Measurements from ENCODE around the gene SEMA3E. TPM values are rescaled to one million over a fixed set of nuclear protein-coding genes. Genes with fewer than 3 reads are reported as not detected.
A peak's percentile ranks its signal among the peaks of the same experiment; 100 is the strongest.

The SEMA3E gene
- polyA plus RNA-seq (2011; rRNA removed) (0.02 and 0.06 TPM in 2 replicates), polyA minus RNA-seq (2011; rRNA and poly(A)+ RNA removed) (0.18 TPM in 1 of 2 replicates, not detected in the other)

DNA sequence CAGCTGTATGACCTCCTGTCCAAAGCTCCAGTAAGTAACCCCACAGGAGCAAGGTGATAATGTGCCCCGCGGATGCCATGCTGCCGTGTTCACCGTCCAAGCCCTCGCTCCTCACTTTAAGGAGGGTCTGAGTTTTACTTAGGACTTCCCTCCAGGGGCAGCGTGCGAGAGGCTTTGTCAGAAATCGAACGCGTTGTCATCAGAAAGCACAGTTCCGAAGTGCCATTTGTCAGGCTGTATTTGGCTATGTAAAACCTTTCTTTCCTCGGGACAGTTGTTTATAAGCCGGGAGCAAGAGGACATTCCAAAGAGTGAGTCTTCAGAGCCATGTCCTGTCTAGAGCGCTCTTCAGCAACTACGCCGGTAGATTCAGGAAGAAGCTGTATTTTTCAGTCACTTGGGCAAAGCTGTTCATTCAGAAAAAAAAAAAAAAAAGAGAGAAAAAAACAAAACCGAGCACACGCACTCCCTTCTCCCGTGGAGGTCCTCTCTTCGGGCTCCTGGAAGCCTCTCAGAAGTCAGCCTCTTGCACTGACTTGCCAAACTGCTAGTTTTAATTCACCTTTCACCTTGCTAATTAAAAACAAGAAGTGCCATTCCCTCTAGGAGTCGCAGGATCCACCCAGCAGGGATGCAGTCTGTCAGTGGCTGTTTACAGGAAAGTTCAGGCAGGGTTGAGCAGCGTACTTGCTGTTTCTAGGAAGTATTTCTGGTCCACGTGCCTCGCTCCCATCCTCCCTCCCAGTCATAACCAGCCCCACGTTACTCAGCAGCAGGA is at the start of gene SEMA3E:
Gene SEMA3E (minus strand): TSS at position 676 of the 778 bp plus-strand sequence.
- Histone ChIP-seq H3K27ac (ENCODE audit: low read depth, low read length) (no peak within 1 kb of the TSS), H3K27me3 (ENCODE audit: control insufficient read depth, insufficient read depth, low read length) (no peaks in the 10 kb centered on the region), H3K9me3 (ENCODE audit: control insufficient read depth, insufficient read depth, low read length) (no peaks in the 10 kb centered on the region), H3K4me3 (ENCODE audit: low read depth, low read length) (peak within 1 kb of the TSS; percentile 28)
- TF ChIP-seq, protein P1, sequence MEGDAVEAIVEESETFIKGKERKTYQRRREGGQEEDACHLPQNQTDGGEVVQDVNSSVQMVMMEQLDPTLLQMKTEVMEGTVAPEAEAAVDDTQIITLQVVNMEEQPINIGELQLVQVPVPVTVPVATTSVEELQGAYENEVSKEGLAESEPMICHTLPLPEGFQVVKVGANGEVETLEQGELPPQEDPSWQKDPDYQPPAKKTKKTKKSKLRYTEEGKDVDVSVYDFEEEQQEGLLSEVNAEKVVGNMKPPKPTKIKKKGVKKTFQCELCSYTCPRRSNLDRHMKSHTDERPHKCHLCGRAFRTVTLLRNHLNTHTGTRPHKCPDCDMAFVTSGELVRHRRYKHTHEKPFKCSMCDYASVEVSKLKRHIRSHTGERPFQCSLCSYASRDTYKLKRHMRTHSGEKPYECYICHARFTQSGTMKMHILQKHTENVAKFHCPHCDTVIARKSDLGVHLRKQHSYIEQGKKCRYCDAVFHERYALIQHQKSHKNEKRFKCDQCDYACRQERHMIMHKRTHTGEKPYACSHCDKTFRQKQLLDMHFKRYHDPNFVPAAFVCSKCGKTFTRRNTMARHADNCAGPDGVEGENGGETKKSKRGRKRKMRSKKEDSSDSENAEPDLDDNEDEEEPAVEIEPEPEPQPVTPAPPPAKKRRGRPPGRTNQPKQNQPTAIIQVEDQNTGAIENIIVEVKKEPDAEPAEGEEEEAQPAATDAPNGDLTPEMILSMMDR (IDR thresholded peaks at IDR 0.05; ENCODE audit: low read depth, low read length): no peak
- POLR2A ChIA-PET: no interaction called here
- CTCF ChIA-PET: interaction anchor here (0.6 kb wide), 2 partner anchors 41 to 576 kb away, joined by 4 to 6 read pairs; no protein-coding TSS in a partner anchor
- DNase-seq (ENCODE audit: low read depth, low spot score): no peak

DNA sequence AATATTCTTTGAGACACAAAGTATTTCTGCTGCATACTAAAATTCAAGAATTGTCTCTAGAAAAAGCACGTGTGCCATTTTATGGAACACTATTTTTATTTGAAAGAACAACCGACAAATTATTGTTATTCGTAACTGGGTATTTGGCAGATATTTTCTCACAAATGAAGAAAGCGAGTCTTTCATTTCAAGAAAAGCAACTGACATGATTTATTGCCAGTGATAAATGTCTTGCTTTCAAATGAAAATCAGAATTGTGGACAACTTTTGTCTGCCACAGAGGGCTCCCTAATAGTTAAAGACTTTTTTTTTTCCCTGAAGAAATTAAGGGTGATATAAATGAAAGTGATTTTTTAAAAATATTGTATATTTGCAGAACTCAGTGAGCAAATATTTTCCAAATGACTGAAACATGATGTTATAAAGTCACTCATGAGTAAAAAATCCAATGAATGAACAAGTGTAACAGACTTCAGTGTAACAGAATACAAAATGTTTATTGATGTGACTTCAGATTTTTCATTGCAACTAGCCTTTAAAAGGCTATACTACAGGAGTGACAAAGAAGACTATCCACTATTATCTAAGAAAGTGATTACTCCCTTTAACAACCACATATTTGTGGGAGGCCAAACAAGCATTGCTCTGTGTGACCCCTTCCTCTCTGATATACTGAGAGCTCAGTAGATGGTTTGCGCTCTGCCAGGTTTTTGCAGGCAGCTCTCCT is 49.0 kb upstream of the SEMA3E start:
- POLR2A ChIA-PET: no interaction called here
- Histone ChIP-seq H3K27ac (ENCODE audit: low read depth, low read length) (no peak overlapping the region), H3K27me3 (ENCODE audit: control insufficient read depth, insufficient read depth, low read length) (no peaks in the 10 kb centered on the region), H3K9me3 (ENCODE audit: control insufficient read depth, insufficient read depth, low read length) (no peaks in the 10 kb centered on the region), H3K4me3 (ENCODE audit: low read depth, low read length) (no peak overlapping the region)
- TF ChIP-seq, protein P1 (IDR thresholded peaks at IDR 0.05; ENCODE audit: low read depth, low read length): no peak
- CTCF ChIA-PET: no interaction called here
- no peak for DNase-seq (ENCODE audit: low read depth, low spot score)

DNA sequence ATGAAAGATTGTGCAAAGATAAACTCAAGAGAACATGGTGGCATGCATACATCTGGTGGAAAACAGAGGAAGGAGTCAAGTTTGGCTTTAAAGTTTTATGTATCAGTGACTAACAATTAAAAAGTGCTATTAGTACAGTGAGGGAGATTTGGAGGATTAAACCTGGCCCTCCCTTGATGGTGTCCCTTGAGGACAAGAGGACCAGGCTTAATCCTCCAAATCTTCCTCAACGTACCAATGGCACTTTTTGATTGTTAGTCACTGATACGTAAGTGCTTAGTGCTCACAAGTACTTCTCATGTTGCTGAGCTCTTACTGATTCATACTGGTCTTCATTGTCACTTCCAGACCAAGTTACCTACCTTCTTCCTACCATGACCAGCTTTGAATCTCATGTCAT is 47.2 kb upstream of the SEMA3E start:
- no peak for DNase-seq (ENCODE audit: low read depth, low spot score)
- TF ChIP-seq, protein P1 (IDR thresholded peaks at IDR 0.05; ENCODE audit: low read depth, low read length): no peak
- POLR2A ChIA-PET: no interaction called here
- Histone ChIP-seq H3K27ac (ENCODE audit: low read depth, low read length) (no peak overlapping the region), H3K4me3 (ENCODE audit: low read depth, low read length) (no peak overlapping the region), H3K9me3 (ENCODE audit: control insufficient read depth, insufficient read depth, low read length) (no peaks in the 10 kb centered on the region), H3K27me3 (ENCODE audit: control insufficient read depth, insufficient read depth, low read length) (no peaks in the 10 kb centered on the region)
- CTCF ChIA-PET: no interaction called here

DNA sequence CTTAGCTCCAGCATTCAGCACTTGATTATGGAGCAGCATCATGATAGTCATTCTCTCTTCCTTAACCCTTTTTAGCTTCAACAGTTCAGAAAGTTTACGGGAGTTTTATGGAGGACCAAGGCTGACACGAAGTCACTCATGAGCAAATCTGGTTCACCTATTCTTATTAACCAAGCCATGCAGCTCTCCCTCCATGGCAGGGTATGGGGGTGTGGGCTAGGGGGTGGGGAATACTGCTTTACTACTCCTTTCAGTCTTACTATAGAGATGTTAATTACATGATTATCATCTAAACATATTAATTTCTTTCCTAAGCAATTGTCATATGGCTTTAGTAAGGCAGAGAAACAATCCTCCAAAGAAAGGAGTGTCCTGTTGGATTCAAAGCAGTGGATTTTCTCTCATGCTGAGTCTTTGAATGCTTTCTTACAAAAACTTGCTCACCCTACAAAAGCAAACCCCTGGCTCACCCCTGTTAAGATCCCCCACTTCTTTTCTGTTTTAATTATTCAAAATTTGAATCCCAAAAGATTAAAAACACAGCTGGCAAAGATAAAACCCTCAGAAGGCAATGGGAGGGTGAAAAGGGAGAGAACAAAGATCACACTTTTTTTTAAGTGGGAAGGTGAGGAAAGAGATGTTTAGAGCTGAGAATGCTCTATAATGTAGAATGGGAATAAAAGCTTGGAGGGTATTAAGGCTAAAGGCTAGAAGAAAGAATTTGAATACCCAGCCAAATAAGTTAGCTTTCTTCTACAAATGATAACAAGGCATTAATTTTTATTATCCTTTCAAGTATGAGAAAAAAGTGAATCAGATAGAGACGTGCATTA is 46.4 kb upstream of the SEMA3E start:
- no peak overlapping the region for H3K27ac ChIP-seq (ENCODE audit: low read depth, low read length)

More for the DNA sequence above, 46.4 kb upstream of the SEMA3E start:
- no peak overlapping the region for H3K4me3 ChIP-seq (ENCODE audit: low read depth, low read length)
- H3K9me3 ChIP-seq (ENCODE audit: control insufficient read depth, insufficient read depth, low read length): no peaks in the 10 kb centered on the region
- H3K27me3 ChIP-seq (ENCODE audit: control insufficient read depth, insufficient read depth, low read length): no peaks in the 10 kb centered on the region
- ChIA-PET CTCF (no interaction called here), POLR2A (no interaction called here)
- TF ChIP-seq, protein P1 (IDR thresholded peaks at IDR 0.05; ENCODE audit: low read depth, low read length): no peak
- no peak for DNase-seq (ENCODE audit: low read depth, low spot score)

All from AG04450 (cell line).